Activated T-helper 1 cell treated with anti-CD3 and anti-CD28 coated beads, Interleukin-12 subunit alpha, Interleukin-12 subunit beta, Interleukin-2, Interleukin-4 antibody, amounts not matched to agents 30 ng/mL and 10 ng/mL and 1 ng/mL, durations not matched to agents 14 hours and 24 hours and 36 hours (primary cell): Measurements from ENCODE around the gene EFEMP2. TPM values are rescaled to one million over a fixed set of nuclear protein-coding genes. Genes with fewer than 3 reads are reported as not detected.

Experiments used
- DNase-seq: peaks from one replicate; pipeline ENCODE4 v3.0.0; 2021; ENCODE audit warnings: low spot score
- H3K27ac Mint-ChIP-seq: one replicate; pipeline ENCODE4 v1.8.0; 2021; ENCODE audit warnings: mild to moderate bottlenecking, mixed read lengths
- H3K27me3 Mint-ChIP-seq: one replicate; pipeline ENCODE4 v1.8.0; 2022; ENCODE audit warnings: mild to moderate bottlenecking, moderate library complexity, mixed read lengths; ENCODE audit not compliant: insufficient read depth
- H3K36me3 Mint-ChIP-seq: one replicate; pipeline ENCODE4 v1.8.0; 2021; ENCODE audit warnings: low read depth, mixed read lengths
- H3K4me1 Mint-ChIP-seq: one replicate; pipeline ENCODE4 v1.8.0; 2021; ENCODE audit warnings: low read depth, mixed read lengths
- H3K4me3 Mint-ChIP-seq: one replicate; pipeline ENCODE4 v1.8.0; 2021; ENCODE audit warnings: mild to moderate bottlenecking, moderate library complexity, mixed read lengths
- H3K9me3 Mint-ChIP-seq: one replicate; pipeline ENCODE4 v1.8.0; 2021; ENCODE audit warnings: mixed read lengths
- intact Hi-C: fragments of 100-400 bp; cut with micrococcal nuclease; formaldehyde crosslinking; loops from one replicate; pipeline ENCODE4 v1.15.1; 2024
- total RNA-seq: library from RNA; stranded (reverse); gene quantifications from 2 replicates; pipeline ENCODE4 v1.2.3, GENCODE V29; 2022

EFEMP2 gene
- total RNA-seq, 1 donor from 2014 or later = 7.9 TPM

- Mint-ChIP-seq H3K4me1 (peaks cover 46% of the 10 kb centered on the region), H3K9me3 (no peaks in the 10 kb centered on the region), H3K27me3 (no peaks in the 10 kb centered on the region), H3K36me3 (peaks cover 32% of the 10 kb centered on the region), H3K4me3 (peak overlapping the region; percentile 99), H3K27ac (peak overlapping the region; percentile 96)
- intact Hi-C loops = no loop called here
- no peak for DNase-seq
Measured at GRCh38 chr11:65886826-65887722, 14.5 kb upstream of the EFEMP2 start.

GRCh38 chr11:65885808-65886536 is 13.4 kb upstream of the EFEMP2 start:
- H3K27ac Mint-ChIP-seq = no peak overlapping the region
- no peaks in the 10 kb centered on the region for H3K9me3 Mint-ChIP-seq
- H3K36me3 Mint-ChIP-seq = peaks cover 29% of the 10 kb centered on the region
- no peaks in the 10 kb centered on the region for H3K27me3 Mint-ChIP-seq
- peak overlapping the region; percentile 99 for H3K4me3 Mint-ChIP-seq
- intact Hi-C loops = loop anchor here (2.0 kb wide), 1 partner anchor 15 kb away; the partner anchor contains the start of gene FOSL1
- no peak for DNase-seq
- H3K4me1 Mint-ChIP-seq = peaks cover 50% of the 10 kb centered on the region

- intact Hi-C loops = loop anchor here (2.0 kb wide), 1 partner anchor 16 kb away; the partner anchor contains the start of gene FOSL1
- peak overlapping the region; percentile 33 for H3K4me3 Mint-ChIP-seq
- H3K36me3 Mint-ChIP-seq = peaks cover 29% of the 10 kb centered on the region
- no peaks in the 10 kb centered on the region for H3K9me3 Mint-ChIP-seq
- H3K27ac Mint-ChIP-seq = no peak overlapping the region
- no peak for DNase-seq
- peaks cover 56% of the 10 kb centered on the region for H3K4me1 Mint-ChIP-seq
- no peaks in the 10 kb centered on the region for H3K27me3 Mint-ChIP-seq
Measured at GRCh38 chr11:65885231-65885630, 12.6 kb upstream of the EFEMP2 start.

DNA sequence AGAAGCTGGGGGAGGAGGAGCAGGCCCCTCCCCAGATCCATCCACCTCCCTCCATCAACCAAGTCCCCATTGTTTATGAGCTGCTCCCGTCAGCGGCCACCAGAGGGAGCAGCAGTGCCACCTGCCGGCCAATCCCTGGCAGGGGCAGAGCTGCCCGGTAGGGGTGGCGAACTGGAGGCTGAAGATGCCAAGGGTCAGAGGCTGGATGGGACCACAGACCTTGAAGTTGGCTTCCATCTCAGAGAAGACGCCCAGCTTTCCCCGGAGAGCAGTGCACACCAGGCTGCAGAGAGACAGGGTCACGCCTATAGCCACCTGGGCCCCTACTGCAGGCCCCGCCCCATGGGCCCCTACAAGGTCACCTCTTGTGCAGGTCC is 12.1 kb upstream of the EFEMP2 start:
- Mint-ChIP-seq H3K9me3 (no peaks in the 10 kb centered on the region), H3K27me3 (no peaks in the 10 kb centered on the region), H3K27ac (peak overlapping the region; percentile 40), H3K36me3 (peaks cover 29% of the 10 kb centered on the region), H3K4me1 (peaks cover 54% of the 10 kb centered on the region), H3K4me3 (peak overlapping the region; percentile 28)
- intact Hi-C loops = loop anchor here (1.0 to 2.0 kb wide), 4 partner anchors 16 to 178 kb away; partner anchors contain the start of genes FOSL1 and MUS81
- DNase-seq = peak; percentile 77

DNA sequence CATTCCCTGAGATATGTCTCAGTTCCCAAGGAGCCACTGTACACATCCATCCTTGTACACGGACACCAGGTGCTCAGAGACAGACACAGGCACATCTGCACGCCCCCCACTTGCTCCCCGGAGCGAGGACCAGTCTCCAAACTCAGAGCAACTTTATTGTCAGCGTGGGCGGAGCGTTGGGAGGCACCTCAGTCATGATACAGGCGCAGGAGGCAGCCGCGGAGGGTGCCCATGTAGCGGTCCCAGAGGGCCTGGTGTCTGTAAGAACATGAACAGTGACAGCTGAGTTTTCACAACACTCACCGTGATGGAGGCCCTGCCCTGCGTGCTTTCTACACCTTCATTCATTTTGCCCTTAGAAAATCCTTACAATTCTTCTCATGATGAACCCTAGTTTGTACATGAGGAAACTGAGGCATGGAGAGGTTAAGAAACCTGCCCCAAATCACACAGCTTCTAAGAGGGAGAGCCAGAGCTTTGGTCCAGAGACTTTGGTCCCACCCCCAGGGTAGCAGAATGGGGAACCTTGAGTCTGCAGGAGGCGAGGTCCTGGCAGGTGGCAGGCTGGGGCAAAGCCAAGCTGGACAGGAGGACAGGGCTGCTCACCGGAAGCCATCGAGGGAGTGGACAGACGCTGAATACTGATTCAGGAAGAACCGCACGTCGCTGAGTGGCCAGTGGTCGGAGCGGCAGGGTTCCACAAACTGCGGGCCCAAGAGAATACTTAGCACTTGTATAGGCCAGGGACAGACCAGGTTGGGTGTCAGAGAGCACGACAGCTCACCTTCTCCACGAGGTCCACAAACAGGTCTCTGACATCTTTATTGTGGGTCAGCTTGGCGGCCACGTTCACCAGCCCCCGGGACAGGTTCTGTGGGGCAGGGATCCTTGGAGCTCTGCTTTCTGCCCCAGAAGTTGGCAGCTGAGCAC is 11.5 kb upstream of the EFEMP2 start:
- Mint-ChIP-seq H3K4me3 (peak overlapping the region; percentile 28), H3K9me3 (no peaks in the 10 kb centered on the region), H3K4me1 (peaks cover 54% of the 10 kb centered on the region), H3K27ac (peak overlapping the region; percentile 40), H3K36me3 (peaks cover 29% of the 10 kb centered on the region), H3K27me3 (no peaks in the 10 kb centered on the region)
- no peak for DNase-seq
- intact Hi-C loops = loop anchor here (1.0 to 2.0 kb wide), 4 partner anchors 17 to 178 kb away; partner anchors contain the start of genes FOSL1 and MUS81

GRCh38 chr11:65883058-65883761 is 10.6 kb upstream of the EFEMP2 start:
- peaks cover 50% of the 10 kb centered on the region for H3K4me1 Mint-ChIP-seq

GRCh38 chr11:65882120-65883057 is 9.8 kb upstream of the EFEMP2 start:
- Mint-ChIP-seq H3K36me3 (peaks cover 27% of the 10 kb centered on the region), H3K27me3 (no peaks in the 10 kb centered on the region), H3K27ac (no peak overlapping the region), H3K4me3 (no peak overlapping the region), H3K4me1 (peaks cover 50% of the 10 kb centered on the region), H3K9me3 (no peaks in the 10 kb centered on the region)
- intact Hi-C loops = no loop called here
- DNase-seq = no peak

More at GRCh38 chr11:65883058-65883761, 10.6 kb upstream of the EFEMP2 start:
- no peaks in the 10 kb centered on the region for H3K9me3 Mint-ChIP-seq
- intact Hi-C loops = no loop called here
- H3K27me3 Mint-ChIP-seq = no peaks in the 10 kb centered on the region
- no peak for DNase-seq
- no peak overlapping the region for H3K27ac Mint-ChIP-seq
- H3K4me3 Mint-ChIP-seq = no peak overlapping the region
- peaks cover 28% of the 10 kb centered on the region for H3K36me3 Mint-ChIP-seq

GRCh38 chr11:65880844-65881421 is 8.3 kb upstream of the EFEMP2 start:
- H3K27me3 Mint-ChIP-seq = no peaks in the 10 kb centered on the region
- peaks cover 20% of the 10 kb centered on the region for H3K36me3 Mint-ChIP-seq
- DNase-seq = no peak
- intact Hi-C loops = no loop called here
- H3K9me3 Mint-ChIP-seq = no peaks in the 10 kb centered on the region
- peaks cover 43% of the 10 kb centered on the region for H3K4me1 Mint-ChIP-seq
- H3K4me3 Mint-ChIP-seq = no peak overlapping the region
- H3K27ac Mint-ChIP-seq = peak overlapping the region; percentile 86

DNA sequence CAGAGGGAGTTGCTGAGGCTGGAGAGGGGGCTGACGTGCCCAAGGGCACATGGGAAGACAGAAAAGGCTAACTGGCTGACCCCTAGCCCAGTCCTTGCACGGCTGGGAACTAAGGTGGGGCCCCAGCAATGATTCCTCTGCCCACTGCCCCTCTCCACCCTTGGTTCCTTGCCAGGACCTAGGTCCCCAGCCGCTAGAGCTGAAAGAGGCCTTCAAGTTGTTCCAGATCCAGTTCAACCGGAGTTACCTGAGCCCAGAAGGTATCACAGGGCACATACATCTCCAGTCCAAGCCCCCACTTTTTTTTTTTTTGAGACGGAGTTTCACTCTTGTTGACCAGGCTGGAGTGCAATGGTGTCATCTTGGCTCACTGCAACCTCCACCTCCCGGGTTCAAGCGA is 7.4 kb upstream of the EFEMP2 start:
- peaks cover 14% of the 10 kb centered on the region for H3K36me3 Mint-ChIP-seq
- H3K4me3 Mint-ChIP-seq = no peak overlapping the region
- intact Hi-C loops = no loop called here
- H3K4me1 Mint-ChIP-seq = peaks cover 36% of the 10 kb centered on the region
- DNase-seq = no peak
- no peaks in the 10 kb centered on the region for H3K9me3 Mint-ChIP-seq
- no peaks in the 10 kb centered on the region for H3K27me3 Mint-ChIP-seq
- no peak overlapping the region for H3K27ac Mint-ChIP-seq

- Mint-ChIP-seq H3K4me3 (peak within 1 kb of the TSS; percentile 42), H3K9me3 (no peaks in the 10 kb centered on the region), H3K27me3 (no peaks in the 10 kb centered on the region), H3K4me1 (peaks cover 31% of the 10 kb centered on the region), H3K36me3 (peaks cover 10% of the 10 kb centered on the region), H3K27ac (peak within 1 kb of the TSS; percentile 86)
- DNase-seq = no peak
- intact Hi-C loops = no loop called here
Measured at GRCh38 chr11:65879617-65880016, 7.0 kb upstream of the EFEMP2 start, which contains the start of gene CTSW. Gene CTSW, plus strand, starts transcription at chr11:65879837. Its CDS starts 18 bp downstream, at chr11:65879855.
